ENCODE data around the gene ASCL5.

DNA sequence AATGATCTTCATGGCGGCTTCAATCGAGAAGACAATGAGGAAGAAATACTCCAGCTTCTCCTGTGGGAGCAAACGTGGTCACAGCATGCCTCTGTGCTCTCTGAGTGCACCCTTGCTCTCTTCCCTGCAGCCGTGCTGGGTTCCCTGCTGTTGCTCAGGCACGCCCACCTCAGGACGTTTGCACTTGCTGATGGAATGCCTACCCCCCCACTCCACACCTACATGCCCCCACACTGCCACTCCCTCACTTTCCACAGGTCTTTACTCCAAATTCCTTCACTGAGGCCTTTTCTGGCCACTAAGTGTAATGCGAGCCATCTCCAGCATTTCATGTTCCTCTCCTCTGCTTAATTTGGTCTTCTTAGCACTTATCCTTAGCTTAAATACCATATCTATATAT is 33.0 kb downstream of the ASCL5 start:
- no peak for TF ChIP-seq POLR2A (IDR thresholded peaks at IDR 0.05; ENCODE audit: low read length)
- TF ChIP-seq GATA1 (IDR thresholded peaks at IDR 0.05; ENCODE audit: low read depth, low read length), result no peak

Measured in erythroblast (primary cell).